Measurements from ENCODE around the gene ARNT2.

Gene ARNT2

GRCh38 chr15:80574590-80574989, 170.4 kb downstream of the ARNT2 start:
- Histone ChIP-seq H2AFZ (ENCODE audit: low read length) (no peak overlapping the region), H2BK12ac (ENCODE audit: low read length) (no peak overlapping the region), H3K36me3 (replicated peaks in 1 of 2; ENCODE audit: control insufficient read depth in 2 of 2, insufficient read depth in 2 of 2, low read length in 2 of 2) (peaks cover 24 to 88% of the 10 kb centered on the region in 2 donors), H2BK120ac (ENCODE audit: low read depth, low read length) (no peak overlapping the region), H3K79me1 (ENCODE audit: low read depth, low read length) (no peaks in the 10 kb centered on the region), H3K4me3 (ENCODE audit: low read length in 2 of 2) (no peak overlapping the region), H2AK5ac (ENCODE audit: low read depth, low read length) (no peak overlapping the region), H3K27ac (replicated peaks; ENCODE audit: low read length) (no peak overlapping the region), H3K9me3 (replicated peaks in 1 of 2; ENCODE audit: control insufficient read depth in 2 of 2, insufficient read depth in 1 of 2, low read depth in 1 of 2, low read length in 2 of 2) (no peaks in the 10 kb centered on the region), H3K23ac (ENCODE audit: low read depth, low read length, poor library complexity) (no peak overlapping the region), H3K9ac (ENCODE audit: low read depth, low read length, poor library complexity) (no peak overlapping the region), H3K4me2 (ENCODE audit: insufficient read depth, low read length, poor library complexity, severe bottlenecking) (no peak overlapping the region), H3K4me1 (ENCODE audit: control insufficient read depth in 2 of 2, insufficient read depth in 1 of 2, low read depth in 1 of 2, low read length in 2 of 2) (peaks cover 0 to 6% of the 10 kb centered on the region in 2 donors), H3K18ac (ENCODE audit: low read length) (no peak overlapping the region), H2BK15ac (ENCODE audit: low read length) (no peak overlapping the region), H3K14ac (ENCODE audit: low read length) (no peak overlapping the region), H4K91ac (ENCODE audit: low read depth, low read length, poor library complexity) (no peak overlapping the region), H3K4ac (ENCODE audit: low read length) (no peak overlapping the region), H2BK5ac (ENCODE audit: low read length) (no peak overlapping the region), H3K27me3 (ENCODE audit: control insufficient read depth in 3 of 3, insufficient read depth in 3 of 3, low read depth in 1 of 3, low read length in 3 of 3) (no peaks in the 10 kb centered on the region), H4K8ac (ENCODE audit: low read depth, low read length) (no peak overlapping the region)
- no peak for DNase-seq (ENCODE audit: low spot score)
- WGBS, 2 donors (ENCODE audit: extremely low coverage in 2 of 2, insufficient read length in 2 of 2, insufficient replicate concordance in 1 of 2): no CpG with 5 or more reads among the region's 6 CpGs

DNA sequence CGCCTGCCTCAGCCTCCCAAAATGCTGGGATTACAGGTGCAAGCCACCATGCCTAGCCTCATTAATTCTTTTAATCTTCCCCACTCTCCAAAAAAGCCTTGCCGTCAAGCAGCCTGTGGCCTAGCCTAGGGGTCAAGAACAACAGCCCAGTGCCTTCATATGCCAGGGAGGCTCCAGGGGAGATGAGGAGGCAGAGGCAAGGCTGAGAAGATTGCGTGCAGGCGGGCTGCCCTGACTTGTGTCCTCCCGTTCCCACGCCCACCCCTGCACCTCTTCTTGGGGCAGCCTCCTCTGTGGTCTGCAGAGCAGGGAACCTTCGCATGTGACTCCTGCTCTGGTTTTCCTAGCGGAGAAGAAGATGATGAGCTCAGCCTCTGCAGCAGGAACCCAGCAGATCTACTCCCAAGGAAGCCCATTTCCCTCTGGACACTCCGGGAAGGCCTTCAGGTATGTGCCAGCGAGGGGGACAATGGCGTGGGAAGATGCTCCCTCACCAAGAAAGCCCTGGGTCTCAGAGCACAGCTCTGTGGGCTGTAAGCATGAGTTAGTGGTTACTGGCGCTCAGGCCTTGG, 172.4 kb downstream of the ARNT2 start:
- H3K4ac ChIP-seq (ENCODE audit: low read length): no peak overlapping the region
- H4K91ac ChIP-seq (ENCODE audit: low read depth, low read length, poor library complexity): no peak overlapping the region
- H3K9ac ChIP-seq (ENCODE audit: low read depth, low read length, poor library complexity): no peak overlapping the region
- no peak overlapping the region for H3K14ac ChIP-seq (ENCODE audit: low read length)
- no peak overlapping the region for H2BK15ac ChIP-seq (ENCODE audit: low read length)
- no peak overlapping the region for H2BK120ac ChIP-seq (ENCODE audit: low read depth, low read length)
- DNase-seq (ENCODE audit: low spot score): no peak
- no peak overlapping the region for H3K4me3 ChIP-seq (ENCODE audit: low read length in 2 of 2)
- H3K27me3 ChIP-seq (ENCODE audit: control insufficient read depth in 3 of 3, insufficient read depth in 3 of 3, low read depth in 1 of 3, low read length in 3 of 3): no peaks in the 10 kb centered on the region
- H2AFZ ChIP-seq (ENCODE audit: low read length): no peak overlapping the region
- H3K36me3 ChIP-seq (replicated peaks in 1 of 2; ENCODE audit: control insufficient read depth in 2 of 2, insufficient read depth in 2 of 2, low read length in 2 of 2): peaks cover 30 to 87% of the 10 kb centered on the region in 2 donors
- no peaks in the 10 kb centered on the region for H3K9me3 ChIP-seq (replicated peaks in 1 of 2; ENCODE audit: control insufficient read depth in 2 of 2, insufficient read depth in 1 of 2, low read depth in 1 of 2, low read length in 2 of 2)
- no CpG with 5 or more reads among the region's 12 CpGs for WGBS, 2 donors (ENCODE audit: extremely low coverage in 2 of 2, insufficient read length in 2 of 2, insufficient replicate concordance in 1 of 2)
- H3K23ac ChIP-seq (ENCODE audit: low read depth, low read length, poor library complexity): no peak overlapping the region
- H3K18ac ChIP-seq (ENCODE audit: low read length): no peak overlapping the region
- H3K27ac ChIP-seq (replicated peaks; ENCODE audit: low read length): no peak overlapping the region
- no peak overlapping the region for H2BK5ac ChIP-seq (ENCODE audit: low read length)
- H2BK12ac ChIP-seq (ENCODE audit: low read length): no peak overlapping the region
- H2AK5ac ChIP-seq (ENCODE audit: low read depth, low read length): no peak overlapping the region
- H3K79me1 ChIP-seq (ENCODE audit: low read depth, low read length): no peaks in the 10 kb centered on the region
- H3K4me1 ChIP-seq (ENCODE audit: control insufficient read depth in 2 of 2, insufficient read depth in 1 of 2, low read depth in 1 of 2, low read length in 2 of 2): peaks cover 0 to 11% of the 10 kb centered on the region in 2 donors
- H3K4me2 ChIP-seq (ENCODE audit: insufficient read depth, low read length, poor library complexity, severe bottlenecking): no peak overlapping the region
- H4K8ac ChIP-seq (ENCODE audit: low read depth, low read length): no peak overlapping the region

DNA sequence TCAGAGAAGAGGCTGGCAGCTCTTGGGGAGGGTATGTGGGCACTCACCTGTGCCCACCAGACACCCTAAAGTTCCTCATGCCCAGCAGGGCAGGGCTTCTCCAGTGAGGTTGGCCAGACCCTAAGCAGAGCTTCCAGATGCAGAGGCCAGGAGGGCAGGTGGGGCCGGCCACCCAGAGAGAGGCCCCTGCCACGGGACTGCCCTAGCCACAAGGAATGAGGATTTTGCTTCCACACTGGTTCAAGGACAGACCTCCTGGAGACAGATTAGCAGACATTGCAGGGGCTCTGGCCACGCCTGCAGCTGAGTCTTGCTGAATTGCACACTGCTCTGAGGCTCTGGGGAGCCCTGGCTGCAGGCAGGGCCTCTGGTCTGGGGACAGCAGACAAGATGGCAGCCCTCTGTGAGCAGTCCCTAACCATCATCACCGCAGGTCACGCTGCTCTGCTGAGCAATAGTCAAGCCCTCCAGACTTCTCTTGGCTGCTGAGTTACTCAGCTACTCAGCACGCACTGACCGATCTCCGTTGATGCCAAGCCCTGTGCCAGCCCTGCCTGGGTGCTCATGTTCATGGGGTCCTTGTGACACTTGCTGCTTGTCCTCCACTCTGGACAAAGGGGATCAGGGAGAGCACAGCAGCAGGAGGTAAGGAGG, 173.5 kb downstream of the ARNT2 start:
- no CpG with 5 or more reads among the region's 8 CpGs for WGBS, 2 donors (ENCODE audit: extremely low coverage in 2 of 2, insufficient read length in 2 of 2, insufficient replicate concordance in 1 of 2)
- peaks cover 36 to 87% of the 10 kb centered on the region in 2 donors for H3K36me3 ChIP-seq (replicated peaks in 1 of 2; ENCODE audit: control insufficient read depth in 2 of 2, insufficient read depth in 2 of 2, low read length in 2 of 2)
- H2BK12ac ChIP-seq (ENCODE audit: low read length): no peak overlapping the region
- H2AK5ac ChIP-seq (ENCODE audit: low read depth, low read length): no peak overlapping the region
- no peaks in the 10 kb centered on the region for H3K9me3 ChIP-seq (replicated peaks in 1 of 2; ENCODE audit: control insufficient read depth in 2 of 2, insufficient read depth in 1 of 2, low read depth in 1 of 2, low read length in 2 of 2)
- H2AFZ ChIP-seq (ENCODE audit: low read length): no peak overlapping the region
- H3K79me1 ChIP-seq (ENCODE audit: low read depth, low read length): no peaks in the 10 kb centered on the region
- peak overlapping the region; percentile 46 for H3K18ac ChIP-seq (ENCODE audit: low read length)
- no peak overlapping the region for H3K23ac ChIP-seq (ENCODE audit: low read depth, low read length, poor library complexity)
- H3K27ac ChIP-seq (replicated peaks; ENCODE audit: low read length): no peak overlapping the region
- no peak overlapping the region for H2BK15ac ChIP-seq (ENCODE audit: low read length)
- no peak for DNase-seq (ENCODE audit: low spot score)
- H4K8ac ChIP-seq (ENCODE audit: low read depth, low read length): no peak overlapping the region
- H3K9ac ChIP-seq (ENCODE audit: low read depth, low read length, poor library complexity): no peak overlapping the region
- H2BK5ac ChIP-seq (ENCODE audit: low read length): no peak overlapping the region
- H2BK120ac ChIP-seq (ENCODE audit: low read depth, low read length): no peak overlapping the region
- H3K4me3 ChIP-seq (ENCODE audit: low read length in 2 of 2): no peak overlapping the region
- no peak overlapping the region for H4K91ac ChIP-seq (ENCODE audit: low read depth, low read length, poor library complexity)
- H3K14ac ChIP-seq (ENCODE audit: low read length): no peak overlapping the region
- H3K4me2 ChIP-seq (ENCODE audit: insufficient read depth, low read length, poor library complexity, severe bottlenecking): no peak overlapping the region
- peaks cover 0 to 11% of the 10 kb centered on the region in 2 donors for H3K4me1 ChIP-seq (ENCODE audit: control insufficient read depth in 2 of 2, insufficient read depth in 1 of 2, low read depth in 1 of 2, low read length in 2 of 2)
- no peak overlapping the region for H3K4ac ChIP-seq (ENCODE audit: low read length)
- no peaks in the 10 kb centered on the region for H3K27me3 ChIP-seq (ENCODE audit: control insufficient read depth in 3 of 3, insufficient read depth in 3 of 3, low read depth in 1 of 3, low read length in 3 of 3)

DNA sequence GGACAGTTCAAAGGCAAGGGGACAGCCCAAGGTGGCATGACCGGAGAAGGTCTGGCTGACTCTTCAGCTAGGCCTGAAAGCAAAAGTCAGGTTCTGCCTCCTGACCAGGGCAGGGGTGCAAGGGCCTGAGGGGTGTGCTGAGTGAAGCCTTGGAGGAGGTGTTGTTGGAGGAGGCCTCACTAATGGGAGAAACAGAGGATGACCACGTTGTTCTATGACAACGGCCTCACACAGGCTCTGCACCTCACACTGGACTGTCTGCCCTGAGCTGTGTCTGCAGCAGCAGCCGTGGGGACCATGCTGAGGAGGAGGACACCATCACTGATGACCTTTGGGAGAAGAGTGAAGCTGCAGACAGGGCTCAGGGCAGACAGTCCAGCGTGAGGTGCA, 174.0 kb downstream of the ARNT2 start:
- no peak overlapping the region for H3K4me2 ChIP-seq (ENCODE audit: insufficient read depth, low read length, poor library complexity, severe bottlenecking)
- H3K36me3 ChIP-seq (replicated peaks in 1 of 2; ENCODE audit: control insufficient read depth in 2 of 2, insufficient read depth in 2 of 2, low read length in 2 of 2): peaks cover 40 to 88% of the 10 kb centered on the region in 2 donors
- no peak for DNase-seq (ENCODE audit: low spot score)
- H2BK120ac ChIP-seq (ENCODE audit: low read depth, low read length): no peak overlapping the region
- H4K91ac ChIP-seq (ENCODE audit: low read depth, low read length, poor library complexity): no peak overlapping the region
- no peaks in the 10 kb centered on the region for H3K79me1 ChIP-seq (ENCODE audit: low read depth, low read length)
- H3K9me3 ChIP-seq (replicated peaks in 1 of 2; ENCODE audit: control insufficient read depth in 2 of 2, insufficient read depth in 1 of 2, low read depth in 1 of 2, low read length in 2 of 2): no peaks in the 10 kb centered on the region
- no peak overlapping the region for H3K27ac ChIP-seq (replicated peaks; ENCODE audit: low read length)
- H2BK15ac ChIP-seq (ENCODE audit: low read length): no peak overlapping the region
- H2BK12ac ChIP-seq (ENCODE audit: low read length): no peak overlapping the region
- H3K4me1 ChIP-seq (ENCODE audit: control insufficient read depth in 2 of 2, insufficient read depth in 1 of 2, low read depth in 1 of 2, low read length in 2 of 2): peaks cover 0 to 11% of the 10 kb centered on the region in 2 donors
- H3K4ac ChIP-seq (ENCODE audit: low read length): no peak overlapping the region
- H2AFZ ChIP-seq (ENCODE audit: low read length): no peak overlapping the region
- H2AK5ac ChIP-seq (ENCODE audit: low read depth, low read length): no peak overlapping the region
- no peak overlapping the region for H2BK5ac ChIP-seq (ENCODE audit: low read length)
- H3K23ac ChIP-seq (ENCODE audit: low read depth, low read length, poor library complexity): no peak overlapping the region
- no CpG with 5 or more reads among the region's 5 CpGs for WGBS, 2 donors (ENCODE audit: extremely low coverage in 2 of 2, insufficient read length in 2 of 2, insufficient replicate concordance in 1 of 2)
- H3K18ac ChIP-seq (ENCODE audit: low read length): peak overlapping the region; percentile 46
- no peak overlapping the region for H3K14ac ChIP-seq (ENCODE audit: low read length)
- H3K4me3 ChIP-seq (ENCODE audit: low read length in 2 of 2): no peak overlapping the region
- H4K8ac ChIP-seq (ENCODE audit: low read depth, low read length): no peak overlapping the region
- H3K27me3 ChIP-seq (ENCODE audit: control insufficient read depth in 3 of 3, insufficient read depth in 3 of 3, low read depth in 1 of 3, low read length in 3 of 3): no peaks in the 10 kb centered on the region
- H3K9ac ChIP-seq (ENCODE audit: low read depth, low read length, poor library complexity): no peak overlapping the region

Data from neuronal stem cell (in vitro differentiated cells).